ENCODE measurements around the gene KTN1. TPM values are rescaled to one million over a fixed set of nuclear protein-coding genes. Genes with fewer than 3 reads are reported as not detected.

The KTN1 gene
- total RNA-seq, result 179 TPM
- long read RNA-seq, full-length matches to known transcripts, result 59 of 305 reads
- long read RNA-seq, partial matches to known transcripts, result 54 of 305 reads
- long read RNA-seq, other reads (novel, unspliced or antisense), result 192 of 305 reads

DNA sequence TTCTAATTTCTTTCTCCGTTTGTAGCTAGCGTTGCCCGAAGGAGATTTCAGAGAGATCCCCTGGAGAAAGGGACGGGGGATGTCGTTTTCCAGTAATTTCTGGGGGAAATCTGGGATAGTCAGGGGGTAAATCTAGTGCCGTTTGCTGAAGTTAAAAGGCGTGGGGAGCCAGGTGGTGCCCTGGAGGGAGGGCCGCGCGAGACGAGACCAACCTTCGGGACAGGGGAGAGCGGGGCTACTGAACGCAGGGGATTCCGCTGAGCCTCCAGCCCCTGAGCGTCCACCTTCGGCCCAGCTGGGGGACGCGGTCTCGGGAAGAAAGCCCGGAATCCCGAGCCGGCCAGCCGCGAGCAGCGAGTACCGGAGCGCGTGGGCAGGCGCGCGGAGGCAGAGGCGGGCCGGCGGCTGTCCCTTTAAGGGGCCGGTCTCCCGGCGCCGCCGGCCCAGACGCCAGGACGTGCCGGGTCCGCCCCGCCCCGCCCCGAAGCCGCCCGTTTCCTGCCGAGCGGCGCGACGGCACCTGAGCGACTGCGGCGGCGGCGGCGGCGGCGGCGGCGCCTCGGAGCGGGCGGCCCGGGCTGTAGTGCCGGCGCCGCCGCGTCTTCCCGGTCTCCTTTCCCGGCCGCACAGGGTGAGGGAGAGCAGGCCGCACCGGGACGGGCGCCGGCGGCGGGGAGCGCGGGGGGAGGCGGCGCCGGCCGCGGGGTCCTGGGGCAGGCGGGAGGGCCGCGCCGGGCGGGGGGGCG, at the start of gene KTN1:
Gene KTN1, plus strand, starts transcription at position 484 of the 746 bp plus-strand sequence. CDS start 31,842 bp downstream, outside the sequence.
- Histone ChIP-seq H3K4me1 (peaks cover 35% of the 10 kb centered on the region), H3K27ac (peak within 1 kb of the TSS; percentile 91), H3K4me3 (peak within 1 kb of the TSS; percentile 76), H3K36me3 (no peaks in the 10 kb centered on the region), H3K9me3 (no peaks in the 10 kb centered on the region), H3K27me3 (no peaks in the 10 kb centered on the region)
- DNase-seq, result peak; percentile 95
- ATAC-seq, result peak; percentile 97
- TF ChIP-seq, protein P1, sequence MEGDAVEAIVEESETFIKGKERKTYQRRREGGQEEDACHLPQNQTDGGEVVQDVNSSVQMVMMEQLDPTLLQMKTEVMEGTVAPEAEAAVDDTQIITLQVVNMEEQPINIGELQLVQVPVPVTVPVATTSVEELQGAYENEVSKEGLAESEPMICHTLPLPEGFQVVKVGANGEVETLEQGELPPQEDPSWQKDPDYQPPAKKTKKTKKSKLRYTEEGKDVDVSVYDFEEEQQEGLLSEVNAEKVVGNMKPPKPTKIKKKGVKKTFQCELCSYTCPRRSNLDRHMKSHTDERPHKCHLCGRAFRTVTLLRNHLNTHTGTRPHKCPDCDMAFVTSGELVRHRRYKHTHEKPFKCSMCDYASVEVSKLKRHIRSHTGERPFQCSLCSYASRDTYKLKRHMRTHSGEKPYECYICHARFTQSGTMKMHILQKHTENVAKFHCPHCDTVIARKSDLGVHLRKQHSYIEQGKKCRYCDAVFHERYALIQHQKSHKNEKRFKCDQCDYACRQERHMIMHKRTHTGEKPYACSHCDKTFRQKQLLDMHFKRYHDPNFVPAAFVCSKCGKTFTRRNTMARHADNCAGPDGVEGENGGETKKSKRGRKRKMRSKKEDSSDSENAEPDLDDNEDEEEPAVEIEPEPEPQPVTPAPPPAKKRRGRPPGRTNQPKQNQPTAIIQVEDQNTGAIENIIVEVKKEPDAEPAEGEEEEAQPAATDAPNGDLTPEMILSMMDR (IDR thresholded peaks at IDR 0.05), result no peak
- intact Hi-C loops (cut with DNase I), result no loop called here

DNA sequence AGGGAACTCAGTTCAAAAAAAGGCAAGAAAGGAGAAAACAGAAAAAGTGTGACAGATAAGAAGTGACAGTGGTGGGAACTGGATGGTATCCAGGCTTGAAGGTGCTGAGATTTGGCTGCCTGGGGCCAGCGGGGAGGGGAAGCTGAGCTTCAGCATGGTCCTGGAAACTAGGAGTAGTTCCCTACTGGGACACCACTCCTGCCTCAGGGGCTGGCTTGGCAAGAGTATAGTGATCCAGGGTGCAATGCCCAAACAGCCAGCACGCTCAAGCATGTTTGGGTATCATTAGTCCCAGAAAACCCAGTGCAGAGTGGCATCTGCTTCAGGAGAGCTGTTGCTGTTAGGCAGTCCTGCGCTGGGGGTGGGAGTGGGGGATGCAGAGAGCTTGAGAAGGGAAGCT, 49.5 kb upstream of the KTN1 start:
- H3K36me3 ChIP-seq, result no peaks in the 10 kb centered on the region
- H3K4me1 ChIP-seq, result no peaks in the 10 kb centered on the region
- ATAC-seq (no peak), DNase-seq (no peak)
- H3K4me3 ChIP-seq, result no peak overlapping the region
- H3K27ac ChIP-seq, result no peak overlapping the region
- H3K9me3 ChIP-seq, result no peaks in the 10 kb centered on the region
- TF ChIP-seq, protein P1 (IDR thresholded peaks at IDR 0.05), result no peak
- intact Hi-C loops (cut with DNase I), result no loop called here
- H3K27me3 ChIP-seq, result no peaks in the 10 kb centered on the region

DNA sequence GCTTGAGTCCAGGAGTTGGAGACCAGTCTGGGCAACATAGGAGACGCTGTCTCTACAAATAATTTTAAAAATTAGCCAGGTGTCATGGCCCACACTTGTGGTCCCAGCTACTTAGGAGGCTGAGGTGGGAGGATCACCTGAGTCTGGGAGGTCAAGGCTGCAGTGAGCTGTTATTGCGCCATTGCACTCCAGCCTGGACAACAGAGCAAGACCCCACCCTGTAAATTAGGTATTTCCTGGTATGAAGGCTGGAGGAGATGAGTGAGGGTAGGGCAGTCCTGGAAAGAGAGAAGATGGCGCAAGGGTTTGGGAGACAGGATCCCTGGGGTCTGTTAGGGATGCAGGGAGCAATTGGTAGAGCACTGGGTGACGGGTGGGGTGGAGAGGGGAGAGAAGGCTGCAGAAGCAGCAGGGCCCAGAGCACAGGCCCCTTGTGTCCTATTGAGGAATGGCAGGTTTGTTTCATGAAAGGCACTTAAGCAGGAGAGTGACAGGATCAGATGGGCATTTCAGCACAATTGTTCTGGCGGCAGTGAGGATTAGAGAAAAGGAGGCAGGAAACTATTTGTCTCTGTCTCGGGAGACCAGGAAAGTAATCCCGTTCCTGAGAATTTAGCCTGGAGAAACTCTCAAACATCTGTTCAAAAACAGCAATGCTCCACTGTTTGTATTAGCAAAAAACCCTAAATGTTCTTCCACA, 47.2 kb upstream of the KTN1 start:
- TF ChIP-seq, protein P1 (IDR thresholded peaks at IDR 0.05), result no peak
- Histone ChIP-seq H3K36me3 (no peaks in the 10 kb centered on the region), H3K27ac (no peak overlapping the region), H3K4me1 (no peaks in the 10 kb centered on the region), H3K4me3 (no peak overlapping the region), H3K27me3 (no peaks in the 10 kb centered on the region), H3K9me3 (no peaks in the 10 kb centered on the region)
- intact Hi-C loops (cut with DNase I), result no loop called here
- DNase-seq, result no peak
- no peak for ATAC-seq

DNA sequence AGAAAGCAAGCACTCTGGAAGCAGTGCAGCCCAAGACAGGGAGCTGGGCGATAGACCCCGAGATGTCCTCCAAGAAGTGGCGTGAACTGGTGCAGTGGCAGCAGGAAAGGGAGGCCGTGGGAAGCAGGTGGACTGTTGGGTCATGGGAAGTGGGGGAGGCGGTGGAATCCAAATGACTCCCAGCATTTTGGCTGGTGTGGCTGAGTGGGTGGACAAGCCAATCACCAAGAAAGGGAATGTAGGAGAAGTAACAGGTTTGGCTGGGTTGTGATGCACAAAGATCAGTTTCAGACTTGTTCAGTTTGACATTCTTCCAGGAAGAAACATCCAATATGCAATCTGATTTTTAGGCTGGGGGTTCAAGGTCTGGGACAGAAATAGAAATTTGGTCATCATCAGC, 46.0 kb upstream of the KTN1 start:
- TF ChIP-seq, protein P1 (IDR thresholded peaks at IDR 0.05), result no peak
- intact Hi-C loops (cut with DNase I), result no loop called here
- no peaks in the 10 kb centered on the region for H3K4me1 ChIP-seq
- no peak for DNase-seq
- H3K9me3 ChIP-seq, result no peaks in the 10 kb centered on the region
- ATAC-seq, result no peak
- no peaks in the 10 kb centered on the region for H3K27me3 ChIP-seq
- H3K36me3 ChIP-seq, result no peaks in the 10 kb centered on the region
- H3K4me3 ChIP-seq, result no peak overlapping the region
- H3K27ac ChIP-seq, result no peak overlapping the region

DNA sequence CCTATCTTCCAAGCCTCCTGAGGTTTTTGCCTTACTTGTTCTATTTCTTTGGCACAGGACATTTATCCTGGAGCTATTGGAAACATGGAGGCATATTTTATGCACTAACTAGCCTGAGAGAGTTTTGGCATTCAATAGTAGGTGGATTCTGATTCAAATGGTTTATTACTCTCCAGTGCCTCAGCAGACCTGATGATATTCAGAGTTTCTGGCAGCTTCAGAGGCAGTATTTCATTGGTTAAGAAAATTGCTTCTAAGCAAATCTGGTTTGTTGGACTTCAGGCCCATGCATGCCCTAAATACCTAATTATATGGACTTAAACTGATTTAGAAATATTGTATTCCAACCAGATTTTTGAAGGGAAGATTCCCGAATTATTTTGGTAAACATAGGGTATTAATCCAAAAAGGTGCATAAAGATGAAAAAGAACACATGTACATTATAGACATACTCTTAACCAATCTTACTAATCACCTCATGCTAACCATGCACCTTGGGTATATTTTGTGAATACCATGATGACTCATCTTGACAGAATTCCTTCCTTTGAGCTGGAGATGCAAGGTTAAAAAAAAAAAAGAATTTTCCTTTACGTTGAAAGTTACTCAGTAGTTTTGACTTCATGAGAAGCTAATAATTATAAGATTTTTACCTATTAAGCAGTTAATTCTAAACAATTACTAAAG, 44.3 kb upstream of the KTN1 start:
- Histone ChIP-seq H3K36me3 (no peaks in the 10 kb centered on the region), H3K9me3 (no peaks in the 10 kb centered on the region), H3K27ac (no peak overlapping the region), H3K4me1 (no peaks in the 10 kb centered on the region), H3K27me3 (no peaks in the 10 kb centered on the region), H3K4me3 (no peak overlapping the region)
- no peak for ATAC-seq
- intact Hi-C loops (cut with DNase I), result no loop called here
- TF ChIP-seq, protein P1 (IDR thresholded peaks at IDR 0.05), result no peak
- no peak for DNase-seq

All from upper lobe of right lung (tissue), 1 donor.